NB4 (cell line): ENCODE results near the gene WFDC5.

ENCODE experiments used
- CTCF ChIP-seq: IDR thresholded peaks from one replicate; pipeline ENCODE4 v1.5.1; 2012; ENCODE audit warnings: low read depth, low read length
- MAX ChIP-seq: IDR thresholded peaks from 2 replicates; pipeline ENCODE4 v1.6.1; 2011; ENCODE audit warnings: low read depth, low read length
- MYC ChIP-seq: IDR thresholded peaks from 2 replicates; pipeline ENCODE4 v1.6.1; 2011; ENCODE audit warnings: low read depth, low read length
- POLR2A ChIP-seq: IDR thresholded peaks from 2 replicates; pipeline ENCODE4 v1.6.1; 2011; ENCODE audit warnings: mild to moderate bottlenecking; ENCODE audit not compliant: insufficient read length; ENCODE audit errors: extremely low read depth

GRCh38 chr20:45154183-45154582 lies 39.2 kb upstream of the WFDC5 start:
- TF ChIP-seq CTCF (no peak), POLR2A (no peak), MYC (no peak), MAX (no peak)
